ENCODE measurements around the gene SLC2A2.
"Not testable (repeated sequence)": the region's sequence is repeated elsewhere in the genome, so short reads cannot be mapped to it uniquely, and the experiment has no call there.

SLC2A2 gene

DNA sequence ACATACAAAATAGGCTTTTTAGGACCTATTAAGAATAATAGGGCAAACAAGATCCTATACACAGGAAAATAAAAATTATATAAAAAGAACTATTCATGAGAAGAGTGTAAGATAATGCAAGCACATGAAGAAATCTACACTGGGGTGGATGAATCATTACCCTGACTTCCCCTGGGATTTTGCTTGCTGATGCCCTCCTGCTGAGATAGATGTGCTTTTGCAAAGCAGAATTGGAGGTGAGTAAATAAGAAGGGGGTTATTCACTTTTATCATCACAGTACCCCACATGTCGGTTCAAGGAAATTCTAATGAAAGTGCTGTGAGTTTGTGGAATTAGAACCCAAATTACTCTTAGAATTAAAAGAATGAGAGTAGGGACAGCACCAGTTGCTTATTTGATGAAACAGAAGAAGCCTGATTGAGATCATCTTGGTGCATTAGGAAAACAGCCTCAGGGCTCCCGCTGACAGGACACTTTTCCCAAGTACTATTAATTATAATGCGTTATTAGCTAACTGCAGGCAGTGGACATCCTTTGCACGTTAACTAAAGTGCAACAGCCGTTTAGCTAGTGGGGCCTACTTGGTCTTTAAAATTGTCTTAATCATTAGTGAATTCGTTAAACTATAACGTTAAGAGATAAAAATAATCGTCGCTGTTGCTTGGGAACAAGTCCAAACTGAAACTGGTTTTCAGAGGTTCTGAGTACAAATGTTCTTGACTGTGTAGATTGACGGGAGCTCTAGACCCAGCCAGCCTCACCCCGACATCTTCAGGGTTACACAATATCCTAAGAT, 48.4 kb downstream of the SLC2A2 start:
- ChIA-PET POLR2A (no interaction called here), CTCF (no interaction called here)
- TF ChIP-seq SUZ12 (IDR thresholded peaks at IDR 0.05) = no peak
- TF ChIP-seq BHLHE40 (IDR thresholded peaks at IDR 0.05; ENCODE audit: borderline replicate concordance) = no peak
- TF ChIP-seq TARDBP (IDR thresholded peaks at IDR 0.05) = no peak
- TF ChIP-seq FOXM1 (IDR thresholded peaks at IDR 0.05; ENCODE audit: borderline replicate concordance) = no peak
- TF ChIP-seq, protein P1, sequence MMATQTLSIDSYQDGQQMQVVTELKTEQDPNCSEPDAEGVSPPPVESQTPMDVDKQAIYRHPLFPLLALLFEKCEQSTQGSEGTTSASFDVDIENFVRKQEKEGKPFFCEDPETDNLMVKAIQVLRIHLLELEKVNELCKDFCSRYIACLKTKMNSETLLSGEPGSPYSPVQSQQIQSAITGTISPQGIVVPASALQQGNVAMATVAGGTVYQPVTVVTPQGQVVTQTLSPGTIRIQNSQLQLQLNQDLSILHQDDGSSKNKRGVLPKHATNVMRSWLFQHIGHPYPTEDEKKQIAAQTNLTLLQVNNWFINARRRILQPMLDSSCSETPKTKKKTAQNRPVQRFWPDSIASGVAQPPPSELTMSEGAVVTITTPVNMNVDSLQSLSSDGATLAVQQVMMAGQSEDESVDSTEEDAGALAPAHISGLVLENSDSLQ (IDR thresholded peaks at IDR 0.05) = no peak
- no peak for TF ChIP-seq LEF1 (IDR thresholded peaks at IDR 0.05; ENCODE audit: borderline replicate concordance)
- TF ChIP-seq SP1 (IDR thresholded peaks at IDR 0.05) = no peak
- TF ChIP-seq ZNF384 (IDR thresholded peaks at IDR 0.05) = no peak
- no peak for TF ChIP-seq ELF4 (IDR thresholded peaks at IDR 0.05)
- no peak for TF ChIP-seq ARNT (IDR thresholded peaks at IDR 0.05)
- TF ChIP-seq FOXK2 (IDR thresholded peaks at IDR 0.05) = no peak
- no peak for TF ChIP-seq CTBP1 (IDR thresholded peaks at IDR 0.05; ENCODE audit: borderline replicate concordance)
- TF ChIP-seq HDGF (IDR thresholded peaks at IDR 0.05; ENCODE audit: borderline replicate concordance) = no peak
- DNase-seq (ENCODE audit: extremely low spot score) = no peak

DNA sequence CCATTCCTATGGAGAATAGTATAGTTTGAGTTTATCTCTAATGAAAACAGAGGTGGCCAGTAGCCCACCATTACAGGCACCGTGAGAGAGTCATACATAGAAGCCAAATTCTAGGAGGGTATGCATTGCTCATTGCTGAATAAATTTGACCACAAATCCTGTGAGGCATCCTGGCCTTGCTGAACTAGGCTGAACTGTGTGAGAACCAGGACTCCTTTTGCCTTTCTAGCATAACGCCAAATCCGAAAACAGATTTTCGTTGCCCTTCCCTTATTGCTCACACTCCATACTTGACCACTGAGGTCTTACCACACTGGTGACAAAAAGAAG, 50.4 kb downstream of the SLC2A2 start:
- ChIA-PET POLR2A (no interaction called here), CTCF (no interaction called here)
- no peak for DNase-seq (ENCODE audit: extremely low spot score)
- TF ChIP-seq SP1 (IDR thresholded peaks at IDR 0.05) = no peak
- TF ChIP-seq FOXA1 (IDR thresholded peaks at IDR 0.05) = no peak
- TF ChIP-seq TARDBP (IDR thresholded peaks at IDR 0.05) = no peak
- no peak for TF ChIP-seq ARNT (IDR thresholded peaks at IDR 0.05)
- TF ChIP-seq BHLHE40 (IDR thresholded peaks at IDR 0.05; ENCODE audit: borderline replicate concordance) = no peak
- no peak for TF ChIP-seq FOXK2 (IDR thresholded peaks at IDR 0.05)
- no peak for TF ChIP-seq NFRKB (IDR thresholded peaks at IDR 0.05)
- TF ChIP-seq LEF1 (IDR thresholded peaks at IDR 0.05; ENCODE audit: borderline replicate concordance) = no peak
- TF ChIP-seq L3MBTL2 (conservative IDR thresholded peaks at IDR 0.05) = no peak
- TF ChIP-seq ZNF384 (IDR thresholded peaks at IDR 0.05) = no peak
- TF ChIP-seq HDGF (IDR thresholded peaks at IDR 0.05; ENCODE audit: borderline replicate concordance) = no peak
- TF ChIP-seq, protein P1 (IDR thresholded peaks at IDR 0.05) = no peak
- no peak for TF ChIP-seq CTBP1 (IDR thresholded peaks at IDR 0.05; ENCODE audit: borderline replicate concordance)
- TF ChIP-seq FOXM1 (IDR thresholded peaks at IDR 0.05; ENCODE audit: borderline replicate concordance) = no peak
- no peak for TF ChIP-seq SUZ12 (IDR thresholded peaks at IDR 0.05)
- no peak for TF ChIP-seq ELF4 (IDR thresholded peaks at IDR 0.05)

DNA sequence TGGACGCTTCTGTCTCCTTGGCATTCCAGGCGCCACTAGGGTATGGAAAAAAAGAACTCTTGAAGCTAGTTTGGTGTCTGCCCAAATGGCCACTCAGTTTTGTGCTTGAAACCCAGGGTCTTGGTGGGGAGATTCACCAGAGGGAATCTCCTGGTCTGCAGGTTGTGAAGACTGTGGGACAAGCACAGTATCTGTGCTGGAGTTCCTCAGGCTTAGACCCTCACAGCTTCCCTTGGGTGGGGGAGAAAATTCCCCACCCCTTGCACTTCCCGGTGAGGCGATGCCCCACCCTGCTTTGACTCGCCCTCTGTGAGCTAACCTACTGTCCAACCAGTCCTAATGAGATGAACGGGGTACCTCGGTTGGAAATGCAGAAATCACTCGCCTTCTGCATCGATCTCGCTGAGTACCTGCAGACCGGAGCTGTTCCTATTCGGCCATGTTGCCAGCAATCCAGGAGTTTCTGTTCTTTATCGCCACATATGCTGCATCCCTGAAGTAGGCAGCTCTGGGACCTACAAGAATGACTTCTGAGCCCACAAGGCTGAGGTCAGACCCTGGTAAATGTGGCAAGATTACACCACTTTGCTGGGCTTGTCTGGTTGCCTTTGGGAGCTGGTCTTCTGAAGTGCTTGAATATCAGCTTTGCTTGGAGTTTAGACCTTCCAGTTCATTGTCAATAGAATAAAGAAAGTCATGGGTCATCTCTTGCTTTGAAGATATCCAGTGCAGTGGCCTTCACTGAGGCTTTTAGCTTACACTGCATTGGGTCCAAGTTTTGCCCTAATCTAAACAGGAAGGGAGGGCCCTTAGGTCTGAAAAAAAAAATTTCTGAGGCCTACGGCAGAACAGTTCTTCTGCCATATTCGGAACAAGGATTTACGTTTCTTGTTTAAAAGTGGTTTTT, 51.0 kb downstream of the SLC2A2 start:
- no peak for DNase-seq (ENCODE audit: extremely low spot score)
- TF ChIP-seq FOXK2 (IDR thresholded peaks at IDR 0.05) = no peak
- CTCF ChIA-PET = no interaction called here
- POLR2A ChIA-PET = no interaction called here

DNA sequence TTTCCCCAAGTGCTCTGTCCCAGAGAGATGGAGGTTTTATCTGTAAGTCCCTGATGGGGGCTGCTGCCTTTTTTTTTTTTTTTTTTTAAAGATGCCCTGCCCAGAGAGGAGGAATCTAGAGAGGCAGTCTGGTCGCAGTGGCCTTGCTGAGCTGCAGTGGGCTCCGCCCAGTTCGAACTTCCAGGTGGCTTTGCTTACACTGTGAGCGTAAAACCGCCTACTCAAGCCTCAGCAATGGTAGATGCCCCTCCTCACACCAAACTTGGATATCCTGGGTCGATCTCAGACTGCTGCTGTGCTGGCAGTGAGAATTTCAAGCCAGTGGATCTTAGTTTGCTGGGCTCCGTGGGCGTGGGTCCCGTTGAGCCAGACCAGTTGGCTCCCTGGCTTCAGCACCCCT, 51.6 kb downstream of the SLC2A2 start:
- ChIA-PET POLR2A (no interaction called here), CTCF (no interaction called here)
- DNase-seq (ENCODE audit: extremely low spot score) = no peak
- no peak for TF ChIP-seq SUZ12 (IDR thresholded peaks at IDR 0.05)
- no peak for TF ChIP-seq NFRKB (IDR thresholded peaks at IDR 0.05)
- TF ChIP-seq CTBP1 (IDR thresholded peaks at IDR 0.05; ENCODE audit: borderline replicate concordance) = no peak
- TF ChIP-seq SP1 (IDR thresholded peaks at IDR 0.05) = no peak
- TF ChIP-seq FOXK2 (IDR thresholded peaks at IDR 0.05) = no peak
- no peak for TF ChIP-seq FOXM1 (IDR thresholded peaks at IDR 0.05; ENCODE audit: borderline replicate concordance)
- no peak for TF ChIP-seq TARDBP (IDR thresholded peaks at IDR 0.05)
- no peak for TF ChIP-seq ARNT (IDR thresholded peaks at IDR 0.05)
- TF ChIP-seq LEF1 (IDR thresholded peaks at IDR 0.05; ENCODE audit: borderline replicate concordance) = no peak
- TF ChIP-seq, protein P1 (IDR thresholded peaks at IDR 0.05) = no peak
- no peak for TF ChIP-seq HDGF (IDR thresholded peaks at IDR 0.05; ENCODE audit: borderline replicate concordance)
- TF ChIP-seq ELF4 (IDR thresholded peaks at IDR 0.05) = no peak
- no peak for TF ChIP-seq BHLHE40 (IDR thresholded peaks at IDR 0.05; ENCODE audit: borderline replicate concordance)
- TF ChIP-seq FOXA1 (IDR thresholded peaks at IDR 0.05) = no peak
- TF ChIP-seq L3MBTL2 (conservative IDR thresholded peaks at IDR 0.05) = no peak
- TF ChIP-seq ZNF384 (IDR thresholded peaks at IDR 0.05) = no peak

DNA sequence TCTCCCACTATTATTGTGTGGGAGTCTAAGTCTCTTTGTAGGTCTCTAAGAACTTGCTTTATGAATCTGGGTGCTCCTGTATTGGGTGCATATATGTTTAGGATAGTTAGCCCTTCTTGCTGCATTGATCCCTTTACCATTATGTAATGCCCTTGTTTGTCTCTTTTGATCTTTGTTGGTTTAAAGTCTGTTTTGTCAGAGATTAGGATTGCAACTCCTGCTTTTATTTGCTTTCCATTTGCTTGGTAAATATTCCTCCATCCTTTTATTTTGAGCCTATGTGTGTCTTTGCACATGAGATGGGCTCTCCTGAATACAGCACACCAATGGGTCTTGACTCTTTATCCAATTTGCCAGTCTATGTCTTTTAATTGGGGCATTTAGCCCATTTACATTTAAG, 53.6 kb downstream of the SLC2A2 start:
- DNase-seq (ENCODE audit: extremely low spot score); CTCF ChIA-PET; POLR2A ChIA-PET: not testable (repeated sequence)

DNA sequence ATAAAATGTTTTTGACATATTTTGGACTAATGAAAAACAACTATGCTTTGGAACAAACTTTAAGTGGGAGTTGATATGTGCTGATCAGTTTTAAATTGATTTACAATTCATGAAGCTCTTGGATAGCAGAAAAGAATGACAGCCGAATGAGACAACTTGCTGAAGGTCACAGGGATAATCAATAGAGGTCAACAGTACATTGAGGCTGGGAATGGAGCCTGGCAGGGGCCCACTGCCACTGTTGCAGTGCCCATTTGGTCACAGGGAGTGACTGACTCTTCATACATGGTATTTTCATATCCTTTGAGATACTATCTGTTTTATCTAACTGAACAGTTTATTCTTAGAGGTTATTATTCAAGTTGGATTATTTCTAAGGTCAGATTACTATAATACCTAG, 59.4 kb downstream of the SLC2A2 start:
- no peak for DNase-seq (ENCODE audit: extremely low spot score)
- ChIA-PET POLR2A (no interaction called here), CTCF (interaction anchor here (0.6 kb wide), 1 partner anchor 84 kb away, joined by 8 read pairs; no protein-coding TSS in a partner anchor)
- TF ChIP-seq ZNF384 (IDR thresholded peaks at IDR 0.05) (no peak), TARDBP (IDR thresholded peaks at IDR 0.05) (no peak), SP1 (IDR thresholded peaks at IDR 0.05) (no peak), ELF4 (IDR thresholded peaks at IDR 0.05) (no peak), HDGF (IDR thresholded peaks at IDR 0.05; ENCODE audit: borderline replicate concordance) (no peak), FOXK2 (IDR thresholded peaks at IDR 0.05) (no peak)

All from HEK293T (cell line).